HG02970 (cell line): Measurements from ENCODE around the gene DDX42.

ENCODE experiments used
- ATAC-seq: cut with Tn5 transposase; IDR thresholded peaks from one replicate; pipeline ENCODE4 v1.9.1; 2021; ENCODE audit warnings: mild to moderate bottlenecking, moderate library complexity, moderate number of reproducible peaks; ENCODE audit not compliant: unreplicated experiment, low FRiP score

DDX42 gene, protein sequence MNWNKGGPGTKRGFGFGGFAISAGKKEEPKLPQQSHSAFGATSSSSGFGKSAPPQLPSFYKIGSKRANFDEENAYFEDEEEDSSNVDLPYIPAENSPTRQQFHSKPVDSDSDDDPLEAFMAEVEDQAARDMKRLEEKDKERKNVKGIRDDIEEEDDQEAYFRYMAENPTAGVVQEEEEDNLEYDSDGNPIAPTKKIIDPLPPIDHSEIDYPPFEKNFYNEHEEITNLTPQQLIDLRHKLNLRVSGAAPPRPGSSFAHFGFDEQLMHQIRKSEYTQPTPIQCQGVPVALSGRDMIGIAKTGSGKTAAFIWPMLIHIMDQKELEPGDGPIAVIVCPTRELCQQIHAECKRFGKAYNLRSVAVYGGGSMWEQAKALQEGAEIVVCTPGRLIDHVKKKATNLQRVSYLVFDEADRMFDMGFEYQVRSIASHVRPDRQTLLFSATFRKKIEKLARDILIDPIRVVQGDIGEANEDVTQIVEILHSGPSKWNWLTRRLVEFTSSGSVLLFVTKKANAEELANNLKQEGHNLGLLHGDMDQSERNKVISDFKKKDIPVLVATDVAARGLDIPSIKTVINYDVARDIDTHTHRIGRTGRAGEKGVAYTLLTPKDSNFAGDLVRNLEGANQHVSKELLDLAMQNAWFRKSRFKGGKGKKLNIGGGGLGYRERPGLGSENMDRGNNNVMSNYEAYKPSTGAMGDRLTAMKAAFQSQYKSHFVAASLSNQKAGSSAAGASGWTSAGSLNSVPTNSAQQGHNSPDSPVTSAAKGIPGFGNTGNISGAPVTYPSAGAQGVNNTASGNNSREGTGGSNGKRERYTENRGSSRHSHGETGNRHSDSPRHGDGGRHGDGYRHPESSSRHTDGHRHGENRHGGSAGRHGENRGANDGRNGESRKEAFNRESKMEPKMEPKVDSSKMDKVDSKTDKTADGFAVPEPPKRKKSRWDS

DNA sequence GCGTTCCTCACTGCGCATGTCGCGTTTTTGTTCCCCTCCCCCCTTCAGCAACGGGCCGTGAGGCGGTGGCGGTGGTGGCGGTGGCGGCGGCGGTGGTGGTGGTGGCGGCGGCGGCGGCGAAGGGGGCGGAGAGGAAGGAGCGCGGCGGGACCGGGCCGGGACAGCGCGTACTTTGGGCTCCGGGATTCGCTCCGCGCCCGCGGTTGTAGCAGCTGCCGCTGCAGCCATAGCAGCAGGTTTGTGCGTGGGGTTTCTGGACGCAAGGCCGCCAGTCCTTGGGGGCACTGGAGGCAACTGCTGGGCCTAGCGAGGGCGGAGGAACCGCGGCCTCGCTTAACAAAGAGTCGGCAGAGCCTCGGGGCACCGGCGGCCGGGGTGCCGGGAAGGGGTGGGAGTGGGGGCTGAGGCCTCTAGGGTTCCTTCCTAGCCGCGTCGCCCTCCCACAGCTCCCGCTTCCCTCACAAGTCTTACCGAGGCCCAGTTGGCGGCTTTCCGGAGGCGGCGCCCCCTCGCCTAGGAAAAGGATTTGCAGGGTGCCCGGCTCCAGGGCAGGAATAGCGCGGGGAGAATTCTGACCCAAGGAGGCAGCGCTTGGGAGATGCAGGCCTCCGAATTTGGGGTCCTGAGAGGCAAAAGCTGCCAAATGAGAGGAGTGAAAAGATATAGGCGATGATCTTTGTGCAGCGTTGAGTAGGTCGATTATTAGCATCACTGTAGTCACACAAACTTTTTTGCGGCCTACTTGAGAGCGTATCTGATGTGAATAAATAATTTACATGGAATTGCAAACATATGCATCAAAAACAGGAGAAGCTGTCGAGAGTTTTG, at the start of gene DDX42:
Gene DDX42 (plus strand): TSS at position 30 of the 828 bp plus-strand sequence. CDS start 12,880 bp downstream, outside the sequence.
- ATAC-seq: peak; percentile 2

DNA sequence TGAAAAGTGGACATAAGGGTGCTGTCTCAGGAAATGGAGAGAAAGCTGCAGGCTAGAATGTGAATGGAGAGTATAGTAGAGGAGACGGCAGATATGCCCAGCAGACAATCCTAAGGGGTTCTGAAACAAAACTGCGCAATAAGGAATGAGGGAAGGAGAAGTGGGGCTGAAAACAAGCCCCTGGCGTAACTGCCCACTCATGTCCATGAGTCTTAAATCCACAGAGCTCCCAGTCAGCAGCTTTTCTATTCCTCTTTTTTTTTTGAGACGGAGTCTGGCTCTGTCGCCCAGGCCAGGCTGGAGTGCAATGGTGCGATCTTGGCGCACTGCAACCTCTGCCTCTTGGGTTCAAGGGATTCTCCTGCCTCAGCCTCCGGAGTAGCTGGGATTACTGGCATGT, 38.3 kb upstream of the DDX42 start:
- no peak for ATAC-seq

DNA sequence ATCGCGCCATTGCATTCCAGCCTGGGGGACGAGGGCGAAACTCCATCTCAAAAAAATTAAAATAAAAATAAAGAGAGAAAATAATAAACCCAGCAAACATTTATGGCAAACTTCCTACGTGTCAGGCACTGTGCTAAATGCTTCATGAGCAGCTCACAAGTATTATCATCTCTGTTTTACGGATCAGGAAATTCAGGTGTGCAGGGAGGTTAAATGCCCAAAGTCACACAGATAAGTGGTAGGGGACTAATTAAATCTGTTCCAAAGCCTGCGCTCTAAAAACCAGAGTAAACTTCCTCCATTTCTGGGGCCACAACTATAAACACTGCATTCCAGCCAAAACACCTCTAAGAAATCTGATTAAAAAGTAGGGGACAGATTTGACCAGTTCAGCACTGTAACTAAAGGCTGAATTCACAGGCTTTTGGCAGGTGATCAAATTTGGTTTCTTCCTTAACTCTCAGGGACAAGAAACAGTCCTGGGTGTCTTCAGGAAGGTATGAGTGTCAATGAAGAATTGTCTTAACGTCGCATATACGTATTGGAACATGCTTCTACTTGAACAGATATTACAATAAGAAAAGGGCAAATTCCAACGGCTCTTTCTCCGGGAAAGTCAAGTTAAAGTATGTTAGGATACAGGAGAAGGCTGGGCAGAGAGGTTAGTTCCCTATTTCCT, 33.4 kb upstream of the DDX42 start:
- no peak for ATAC-seq

DNA sequence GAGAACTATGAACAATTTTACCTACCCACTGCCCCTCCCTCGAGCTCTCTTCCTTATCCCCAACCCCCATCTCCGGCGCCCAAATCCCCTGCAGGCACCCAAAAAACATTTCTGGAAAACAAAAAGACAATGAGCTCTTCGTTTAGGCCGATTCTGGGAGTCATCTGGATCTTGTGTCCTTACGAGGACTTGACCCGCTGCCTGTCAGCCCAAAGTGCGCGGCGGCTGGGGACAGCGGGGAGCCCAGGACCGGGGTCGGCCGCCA, 32.9 kb upstream of the DDX42 start:
- ATAC-seq: peak; percentile 2

DNA sequence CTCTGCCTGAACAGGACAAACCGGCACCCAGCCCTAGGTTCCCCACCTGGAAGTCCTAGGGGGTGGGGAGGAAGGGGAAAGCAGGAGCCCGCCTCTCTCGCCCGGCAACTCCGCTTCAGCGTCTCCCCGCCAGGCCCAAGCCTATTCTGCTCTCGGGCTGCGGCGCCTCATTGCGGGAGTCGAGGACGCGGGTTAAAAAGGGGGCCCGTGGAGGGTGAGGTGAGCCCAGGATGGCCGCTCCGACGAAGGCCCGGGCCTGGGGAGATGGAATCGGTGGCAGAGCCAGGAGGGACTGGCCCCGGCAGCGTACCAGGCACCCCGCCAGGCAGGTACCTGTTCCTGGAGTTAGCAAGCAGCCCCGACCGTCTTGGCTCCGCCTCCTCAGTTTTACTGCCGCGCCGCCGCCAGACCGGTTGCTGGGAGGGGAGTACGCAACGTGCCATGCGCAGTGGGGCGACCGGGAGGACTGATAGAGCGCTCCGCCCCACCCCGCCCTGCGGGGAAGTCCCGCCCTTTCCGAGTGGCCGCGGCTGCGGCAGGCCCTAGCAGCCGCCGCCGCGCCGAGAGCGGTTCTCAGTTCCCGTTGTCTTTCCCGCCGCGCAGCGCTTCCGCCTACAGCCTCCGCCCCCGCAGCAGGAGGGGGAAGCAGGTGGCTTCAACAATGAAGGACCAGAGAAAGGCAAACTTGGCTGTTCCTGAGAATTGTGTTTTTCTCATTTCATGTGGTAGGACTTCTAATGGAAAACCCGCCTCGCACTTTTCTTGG, 32.4 kb upstream of the DDX42 start, which contains the start of gene STRADA:
Gene STRADA (minus strand): TSS at position 392 of the 766 bp plus-strand sequence. CDS start 13,430 bp downstream, outside the sequence.
- peak; percentile 93 for ATAC-seq

DNA sequence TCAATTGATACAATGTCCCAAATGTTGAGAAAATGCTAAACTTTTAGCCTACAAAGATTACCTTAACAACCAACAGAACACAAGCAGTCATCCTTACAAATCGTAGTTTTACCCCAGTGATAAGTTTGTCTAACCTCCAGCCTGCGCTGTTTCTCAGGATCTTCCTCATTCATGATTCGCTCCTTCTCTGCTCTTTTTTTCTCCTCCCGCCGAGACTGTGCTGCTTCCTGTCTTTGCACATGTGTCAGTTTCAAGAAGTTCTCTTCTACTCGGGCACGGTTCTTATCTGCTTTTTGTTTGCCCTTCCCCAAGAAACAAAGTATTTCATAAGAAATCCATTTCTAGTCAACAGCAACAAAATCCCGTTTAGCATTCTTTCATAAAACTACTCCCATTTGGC, 22.2 kb upstream of the DDX42 start:
- ATAC-seq: no peak

DNA sequence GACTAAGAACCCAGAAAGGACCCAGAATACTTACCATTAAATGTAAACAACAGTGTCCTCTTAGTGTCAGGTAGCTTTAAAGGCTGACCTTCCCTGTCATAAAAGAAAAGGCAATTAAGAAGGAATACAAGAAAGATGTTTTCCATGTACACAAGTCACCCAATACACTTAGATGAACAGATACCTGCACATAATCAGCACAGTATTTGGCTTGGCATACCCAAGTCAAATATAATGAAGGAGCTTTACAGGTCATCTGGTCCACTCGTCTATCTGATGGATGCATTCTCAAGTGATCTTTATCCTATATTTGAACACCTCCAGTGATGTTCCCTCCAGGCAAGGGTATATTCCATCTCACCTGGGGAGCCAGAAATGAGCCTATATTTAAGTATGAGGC, 21.3 kb upstream of the DDX42 start:
- ATAC-seq: no peak

DNA sequence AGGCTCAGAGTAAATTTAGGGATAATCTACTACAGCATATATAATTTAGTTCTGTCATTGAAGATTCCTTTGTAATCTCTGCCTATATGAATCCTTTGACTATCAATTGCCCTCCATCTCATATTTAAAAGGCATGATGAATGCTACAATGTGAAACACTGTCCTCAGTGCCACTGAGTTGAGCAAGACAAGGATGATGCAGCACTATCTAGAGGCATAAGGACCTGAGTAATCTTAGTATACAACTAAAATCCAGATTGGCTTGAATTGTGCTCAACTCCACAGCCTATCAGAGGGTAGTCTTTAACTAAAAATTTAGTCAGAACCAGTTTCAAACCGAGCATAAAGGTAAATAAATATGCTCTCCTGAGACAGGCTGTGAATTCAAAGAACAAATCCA, 20.8 kb upstream of the DDX42 start:
- no peak for ATAC-seq

DNA sequence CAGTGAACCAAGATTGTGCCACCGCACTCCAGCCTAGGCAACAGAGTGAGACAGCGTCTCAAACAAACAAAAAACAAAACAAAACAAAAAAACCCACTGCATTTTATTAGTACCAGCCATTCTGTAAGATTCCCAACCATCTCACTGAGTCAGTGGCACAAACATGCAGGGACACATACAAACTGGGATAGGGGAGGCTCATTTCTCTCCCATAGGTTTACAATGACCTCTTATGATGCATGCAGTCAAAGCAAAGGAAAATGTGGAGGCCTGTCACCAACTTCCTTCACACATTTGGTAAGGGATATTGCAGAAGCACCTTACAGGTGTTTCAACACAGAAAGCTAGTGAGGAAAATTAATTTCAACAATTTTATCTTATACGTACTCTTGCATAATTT, 19.9 kb upstream of the DDX42 start:
- no peak for ATAC-seq

DNA sequence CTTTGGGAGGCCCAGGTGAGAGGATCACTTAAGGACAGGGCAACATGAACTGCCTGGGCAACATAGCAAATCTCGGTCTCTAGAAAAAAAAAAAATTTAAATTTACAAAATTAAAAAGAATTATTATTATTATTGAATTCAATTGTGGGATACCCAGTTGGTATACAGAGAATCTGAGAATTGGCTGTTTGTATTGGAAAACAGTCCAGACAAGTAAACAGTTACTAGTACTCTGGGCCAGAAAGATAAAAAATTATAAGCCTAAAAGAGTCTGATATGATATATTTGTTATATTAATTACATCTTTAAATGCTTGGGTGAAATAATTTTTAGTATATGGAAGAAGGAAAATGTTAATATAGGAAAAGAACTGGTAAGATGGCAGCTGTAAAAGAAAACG, 15.5 kb upstream of the DDX42 start:
- ATAC-seq: no peak

DNA sequence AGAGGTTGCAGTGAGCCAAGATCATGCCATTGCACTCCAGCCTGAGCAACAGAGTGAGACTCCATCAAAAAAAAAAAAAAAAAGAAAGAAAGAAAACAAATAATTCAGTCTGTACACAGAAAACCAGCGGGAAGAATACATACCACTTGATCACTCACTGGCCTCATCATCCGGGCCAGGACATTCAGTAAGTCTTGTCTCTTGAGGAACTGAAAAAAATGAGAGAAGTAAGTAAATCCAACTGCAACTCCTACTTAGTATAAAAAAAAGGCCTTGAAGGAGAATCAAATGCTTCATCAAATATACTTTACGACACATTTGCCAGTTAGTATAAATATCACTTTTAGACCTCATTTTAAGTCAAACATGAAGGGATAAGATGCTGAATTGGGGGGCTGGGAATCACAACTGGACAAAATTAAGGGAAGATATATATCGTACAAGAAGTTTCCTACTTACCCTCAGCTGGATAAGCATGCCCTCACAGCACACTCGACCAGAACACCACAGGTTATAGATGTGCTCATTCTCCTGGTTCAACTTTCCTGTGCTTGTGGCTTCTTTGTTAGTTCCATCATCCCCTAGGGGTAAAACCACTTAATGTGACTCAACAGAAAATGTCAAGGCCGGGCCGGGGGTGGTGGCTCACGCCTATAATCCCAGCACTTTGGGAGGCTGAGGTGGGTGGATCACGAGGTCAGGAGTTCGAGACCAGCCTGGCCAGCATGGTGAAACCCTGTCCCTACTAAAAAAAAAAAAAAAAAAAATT, 13.0 kb upstream of the DDX42 start:
- no peak for ATAC-seq

DNA sequence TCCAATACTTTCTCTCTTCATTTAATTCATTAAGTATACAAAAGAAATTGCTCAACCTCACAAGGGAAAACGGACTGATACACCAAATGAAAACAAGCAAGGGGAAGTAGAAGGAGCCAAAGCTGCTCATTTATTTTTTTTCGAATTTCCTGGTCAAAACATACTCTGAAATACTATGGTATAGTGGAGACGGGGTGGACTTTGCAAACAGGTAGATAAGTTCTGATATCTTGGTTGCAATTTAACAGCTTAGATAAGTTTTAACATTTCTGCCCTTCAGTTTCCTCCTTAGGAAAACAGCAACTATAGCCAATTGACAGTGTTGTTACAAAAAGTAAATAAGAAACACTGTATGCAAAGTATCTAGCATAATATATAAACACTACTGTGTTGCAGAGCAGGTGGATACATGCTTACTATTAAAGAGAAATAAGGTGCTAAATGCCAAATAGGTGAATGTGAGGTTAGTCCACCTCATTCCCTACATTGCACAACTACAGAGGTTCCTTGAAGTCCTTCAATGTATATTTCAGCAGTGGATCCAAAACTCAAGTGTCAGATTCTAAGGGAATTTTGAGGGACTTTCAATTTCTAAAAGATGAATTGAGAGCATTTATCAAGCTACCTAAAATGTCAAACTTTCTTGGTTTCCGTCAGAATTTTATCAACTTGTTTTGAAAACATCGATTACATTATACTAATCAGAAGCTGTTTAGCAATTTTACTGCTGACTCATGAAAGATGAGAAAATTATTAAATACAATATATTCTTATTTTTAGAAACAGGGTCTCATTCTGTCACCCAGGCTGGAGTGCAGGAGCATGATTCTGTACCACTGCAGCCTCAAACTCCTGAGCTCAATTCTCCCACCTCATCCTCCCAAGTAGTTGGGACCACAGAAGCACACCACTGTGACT, 11.6 kb upstream of the DDX42 start:
- ATAC-seq: no peak

DNA sequence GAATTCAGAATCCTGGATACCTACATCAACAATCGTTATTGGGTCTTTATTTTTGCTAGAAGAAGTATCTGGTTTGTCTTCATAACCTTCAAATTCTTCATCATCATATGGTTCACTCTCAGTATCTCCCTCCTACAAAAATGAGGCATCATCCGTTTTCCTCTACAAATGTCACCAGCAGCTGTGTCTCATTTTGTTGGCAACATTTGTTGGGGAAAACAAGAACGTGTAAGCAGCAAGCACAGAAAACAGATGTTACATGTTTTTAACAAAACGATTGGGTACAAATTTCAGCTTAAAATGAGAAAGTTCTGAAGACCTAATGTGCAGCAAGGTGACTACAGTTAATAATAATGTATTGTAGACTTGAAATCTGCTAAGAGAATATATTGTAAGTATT, 9.3 kb upstream of the DDX42 start:
- ATAC-seq: no peak

DNA sequence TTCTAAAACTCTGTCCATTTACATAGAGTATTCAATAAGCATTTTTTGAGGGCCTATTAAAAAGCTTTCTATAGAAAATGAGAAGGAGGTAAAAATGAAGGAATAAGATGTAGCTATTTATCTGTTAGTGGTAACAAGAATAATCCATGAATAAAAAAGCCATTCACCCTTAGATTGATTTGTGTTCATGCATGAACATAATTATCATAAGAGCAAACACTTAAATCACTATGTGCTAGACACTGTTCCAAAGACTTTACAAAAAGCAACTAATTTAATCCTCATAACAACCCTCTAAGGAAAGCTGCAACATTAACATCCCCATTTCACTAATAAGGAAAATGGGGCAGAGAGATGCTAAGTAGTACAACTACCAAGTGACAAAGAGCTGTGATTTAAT, 7.2 kb upstream of the DDX42 start:
- no peak for ATAC-seq

DNA sequence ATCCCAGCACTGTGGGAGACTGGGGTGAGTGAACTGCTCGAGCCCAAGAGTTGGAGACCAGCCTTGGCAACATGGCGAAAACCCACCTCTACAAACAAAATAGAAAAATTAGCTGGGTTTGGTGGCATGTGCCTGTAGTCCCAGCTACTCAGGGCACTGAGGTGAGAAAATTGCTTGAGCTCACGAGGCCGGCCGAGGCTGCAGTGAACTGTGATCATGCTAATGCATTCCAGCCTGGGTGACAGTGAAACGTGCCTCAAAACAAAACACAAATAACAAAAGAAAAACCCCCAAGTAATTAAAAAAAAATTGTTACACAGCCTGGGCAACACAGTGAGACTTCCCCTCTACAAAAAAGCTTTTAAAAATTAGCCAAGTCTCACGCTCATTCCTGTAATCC, 5.5 kb upstream of the DDX42 start:
- ATAC-seq: no peak

DNA sequence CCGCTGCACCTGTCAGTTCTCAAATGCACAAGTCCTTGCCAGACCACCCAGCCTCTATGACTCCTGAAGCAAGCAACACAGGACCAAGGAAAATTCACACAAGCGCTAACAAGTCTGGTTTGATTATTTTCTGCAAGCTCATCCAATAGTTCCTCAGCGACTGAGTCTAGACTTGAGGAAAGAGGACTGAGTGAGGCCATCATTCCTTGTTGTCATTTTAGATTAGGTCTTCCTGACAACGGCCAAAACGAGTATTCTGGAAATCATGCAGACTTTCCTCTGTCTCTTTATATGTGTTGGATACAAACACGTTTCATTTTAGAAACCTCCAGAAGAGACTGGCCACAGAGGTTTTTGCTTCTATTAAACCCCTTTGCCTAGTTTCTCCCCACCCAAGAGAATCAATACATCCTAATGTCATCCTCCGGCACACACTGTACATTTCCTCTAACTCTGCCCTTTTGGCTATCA, 1.1 kb upstream of the DDX42 start:
- ATAC-seq: no peak

DNA sequence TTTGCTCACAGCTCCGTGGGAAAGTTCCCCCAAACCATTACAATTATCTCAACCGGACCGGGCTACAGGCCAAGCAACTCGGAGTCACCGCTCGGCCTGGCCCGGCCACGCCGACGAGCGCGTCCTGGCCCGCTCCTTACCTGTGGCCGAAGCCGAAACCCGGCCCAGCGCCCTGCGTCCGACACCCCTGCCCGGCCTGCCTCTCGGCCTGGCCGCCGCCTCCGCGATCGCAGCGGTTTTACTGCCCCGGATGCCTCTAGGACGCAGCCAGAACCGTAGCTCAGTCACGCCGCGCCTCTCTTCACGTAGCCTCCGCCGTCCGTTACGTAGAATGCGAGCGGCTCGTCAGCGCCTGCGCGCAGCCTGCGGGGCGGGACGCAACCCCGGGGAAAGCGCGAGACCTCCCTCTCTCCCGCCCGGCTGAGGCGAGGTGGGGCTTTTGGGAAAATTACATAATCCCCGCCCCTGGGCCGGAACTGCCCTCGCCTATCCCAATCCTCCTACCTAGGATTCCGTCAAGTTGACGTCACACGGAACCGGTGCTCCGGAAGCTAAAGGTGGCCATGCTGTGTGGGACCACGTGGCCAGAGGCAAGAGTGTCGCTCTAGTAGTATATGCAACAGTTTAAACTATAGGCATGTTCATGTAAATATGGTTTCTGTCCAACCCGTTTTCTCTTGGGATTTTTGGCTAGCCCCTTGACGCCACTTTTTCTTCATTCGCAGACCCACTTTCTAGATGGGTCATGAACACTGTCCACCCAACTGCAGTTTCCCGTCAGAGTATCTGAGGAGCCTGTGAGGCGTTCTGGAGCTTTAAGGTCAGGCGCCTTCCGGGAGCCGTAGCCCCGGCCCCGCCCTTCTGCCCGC, 464 bp upstream of the DDX42 start, which contains the start of gene CCDC47:
Gene CCDC47 (minus strand): TSS at position 326 of the 869 bp plus-strand sequence. CDS start 7,422 bp downstream, outside the sequence.
- peak; percentile 75 for ATAC-seq
